HG03280 (cell line): Measurements from ENCODE around the gene USP5.
A peak's percentile ranks its signal among the peaks of the same experiment; 100 is the strongest.

Experiments used
- ATAC-seq: cut with Tn5 transposase; IDR thresholded peaks from one replicate; pipeline ENCODE4 v1.9.1; 2021; ENCODE audit warnings: mild to moderate bottlenecking, moderate library complexity; ENCODE audit not compliant: unreplicated experiment

USP5 gene

GRCh38 chr12:6826125-6826733 lies 25.7 kb upstream of the USP5 start:
- ATAC-seq, result no peak

- no peak for ATAC-seq
Observed at GRCh38 chr12:6826734-6827436, 25.1 kb upstream of the USP5 start.

GRCh38 chr12:6827437-6827911 lies 24.5 kb upstream of the USP5 start:
- ATAC-seq, result no peak

- ATAC-seq, result no peak
Observed at GRCh38 chr12:6827982-6828780, 23.8 kb upstream of the USP5 start, which contains the start of gene P3H3. TSS of gene P3H3 (plus strand) at chr12:6828407. CDS start at chr12:6828441, 34 bp downstream.

GRCh38 chr12:6828781-6829535 lies 23.0 kb upstream of the USP5 start:
- ATAC-seq, result no peak

- ATAC-seq, result no peak
Observed at GRCh38 chr12:6829536-6830220, 22.3 kb upstream of the USP5 start.

- no peak for ATAC-seq
Observed at GRCh38 chr12:6830286-6830890, 21.6 kb upstream of the USP5 start.

GRCh38 chr12:6830999-6831398 lies 21.0 kb upstream of the USP5 start:
- ATAC-seq, result no peak

GRCh38 chr12:6831450-6831995 lies 20.4 kb upstream of the USP5 start:
- no peak for ATAC-seq

- no peak for ATAC-seq
Observed at GRCh38 chr12:6832125-6832524, 19.8 kb upstream of the USP5 start.

- no peak for ATAC-seq
Observed at GRCh38 chr12:6833189-6833890, 18.6 kb upstream of the USP5 start.

- ATAC-seq, result no peak
Observed at GRCh38 chr12:6834254-6834653, 17.7 kb upstream of the USP5 start.

- ATAC-seq, result no peak
Observed at GRCh38 chr12:6834873-6835272, 17.1 kb upstream of the USP5 start.

- no peak for ATAC-seq
Observed at GRCh38 chr12:6836851-6837250, 15.1 kb upstream of the USP5 start.

GRCh38 chr12:6837370-6838060 lies 14.4 kb upstream of the USP5 start:
- no peak for ATAC-seq

GRCh38 chr12:6838854-6839253 lies 13.1 kb upstream of the USP5 start:
- ATAC-seq, result no peak

- ATAC-seq, result peak; percentile 76
Observed at GRCh38 chr12:6839482-6840201, 12.3 kb upstream of the USP5 start.

GRCh38 chr12:6840330-6840729 lies 11.6 kb upstream of the USP5 start:
- ATAC-seq, result no peak
